ENCODE data around the gene TDG. TPM values are rescaled to one million over a fixed set of nuclear protein-coding genes. Genes with fewer than 3 reads are reported as not detected.
A peak's percentile ranks its signal among the peaks of the same experiment; 100 is the strongest.

Gene TDG
- polyA plus RNA-seq, 3 donors, result 12.6 to 22.4 (median 20.1) TPM

DNA sequence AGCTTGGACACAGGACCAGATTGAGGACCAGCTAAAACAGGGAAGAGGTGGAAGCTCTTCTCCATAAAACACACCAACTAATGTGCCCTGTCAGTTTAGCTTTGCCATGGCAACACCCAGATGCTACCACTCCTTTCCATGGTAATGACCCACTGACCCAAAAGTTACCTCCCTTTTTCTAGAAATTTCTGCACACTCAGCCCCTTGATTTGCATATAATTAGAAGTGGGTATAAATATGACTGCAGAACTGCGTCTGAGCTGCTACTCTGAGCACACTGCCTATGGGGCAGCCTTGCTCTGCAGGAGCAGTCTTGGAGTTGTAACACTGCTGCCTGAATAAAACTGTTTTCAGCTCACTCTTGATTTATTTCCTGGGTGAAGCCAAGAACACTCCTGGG is 3.2 kb upstream of the TDG start:
- no peaks in the 10 kb centered on the region for H3K27me3 ChIP-seq (ENCODE audit: control insufficient read depth in 2 of 2, insufficient read depth in 2 of 2, low read length in 2 of 2)
- H3K9me3 ChIP-seq (replicated peaks in 1 of 2; ENCODE audit: control insufficient read depth in 1 of 2, insufficient read depth in 1 of 2, low read length in 2 of 2), result no peaks in the 10 kb centered on the region
- H3K4me1 ChIP-seq (ENCODE audit: control insufficient read depth in 1 of 2, insufficient read depth in 2 of 2, low read length in 2 of 2), result peaks cover 22 to 28% of the 10 kb centered on the region in 2 donors
- Mint-ChIP-seq H3K4me3 (no peak overlapping the region), H3K27ac (no peak overlapping the region), H3K9me3 (peaks cover 0 to 1% (median 0%) of the 10 kb centered on the region in 7 donors), H3K27me3 (ENCODE audit: low read depth in 3 of 3) (peaks cover 0 to 2% (median 0%) of the 10 kb centered on the region in 3 donors), H3K36me3 (no peaks in the 10 kb centered on the region), H3K4me1 (peaks cover 22% of the 10 kb centered on the region)
- no peak for DNase-seq
- 71% methylated on average over 1 of the region's 1 CpG for WGBS (ENCODE audit: insufficient coverage)
- H3K27ac ChIP-seq (ENCODE audit: low read depth in 1 of 2, low read length in 2 of 2), result no peak overlapping the region
- H3K4me3 ChIP-seq (replicated peaks in 1 of 3; ENCODE audit: low read depth in 2 of 3, low read length in 3 of 3), result no peak overlapping the region
- H3K36me3 ChIP-seq (replicated peaks in 1 of 2; ENCODE audit: control insufficient read depth in 1 of 2, insufficient read depth in 2 of 2, low read length in 2 of 2), result no peaks in the 10 kb centered on the region
- no peak overlapping the region for H3K4me2 ChIP-seq (replicated peaks; ENCODE audit: extremely low read depth, low read length, poor library complexity, severe bottlenecking)
- no peak overlapping the region for H3K9ac ChIP-seq (ENCODE audit: insufficient read depth, low read length, poor library complexity, severe bottlenecking)
- no peak overlapping the region for H2AFZ ChIP-seq (ENCODE audit: insufficient read depth, low read depth, low read length, poor library complexity, severe bottlenecking)
- no peak for TF ChIP-seq CTCF (IDR thresholded peaks at IDR 0.05)
- intact Hi-C loops (cut with micrococcal nuclease), result loop anchor here in 1 of 2 donors (10.0 kb wide), 1 partner anchor 1152 kb away; no protein-coding TSS in a partner anchor
- H4K20me1 ChIP-seq (ENCODE audit: insufficient read depth, low read length), result no peaks in the 10 kb centered on the region
- H3K79me2 ChIP-seq (ENCODE audit: insufficient read depth, low read length), result peaks cover 37% of the 10 kb centered on the region

- Histone ChIP-seq H4K20me1 (ENCODE audit: insufficient read depth, low read length) (peaks cover 16% of the 10 kb centered on the region), H3K79me2 (ENCODE audit: insufficient read depth, low read length) (peaks cover 61% of the 10 kb centered on the region), H3K4me2 (replicated peaks; ENCODE audit: extremely low read depth, low read length, poor library complexity, severe bottlenecking) (peak overlapping the region; percentile 87), H2AFZ (ENCODE audit: insufficient read depth, low read depth, low read length, poor library complexity, severe bottlenecking) (peak overlapping the region; percentile 95), H3K4me3 (replicated peaks in 1 of 3; ENCODE audit: low read depth in 2 of 3, low read length in 3 of 3) (peak overlapping the region; percentile 56 to 95 (median 84)), H3K9ac (ENCODE audit: insufficient read depth, low read length, poor library complexity, severe bottlenecking) (peak overlapping the region; percentile 96), H3K9me3 (replicated peaks in 1 of 2; ENCODE audit: control insufficient read depth in 1 of 2, insufficient read depth in 1 of 2, low read length in 2 of 2) (no peaks in the 10 kb centered on the region), H3K36me3 (replicated peaks in 1 of 2; ENCODE audit: control insufficient read depth in 1 of 2, insufficient read depth in 2 of 2, low read length in 2 of 2) (peaks cover 0 to 16% of the 10 kb centered on the region in 2 donors), H3K27me3 (ENCODE audit: control insufficient read depth in 2 of 2, insufficient read depth in 2 of 2, low read length in 2 of 2) (no peaks in the 10 kb centered on the region), H3K4me1 (ENCODE audit: control insufficient read depth in 1 of 2, insufficient read depth in 2 of 2, low read length in 2 of 2) (peaks cover 20 to 28% of the 10 kb centered on the region in 2 donors), H3K27ac (ENCODE audit: low read depth in 1 of 2, low read length in 2 of 2) (peak overlapping the region in 1 of 2 donors; percentile 92)
- no peak for TF ChIP-seq CTCF (IDR thresholded peaks at IDR 0.05)
- H3K4me1 Mint-ChIP-seq, result peaks cover 31% of the 10 kb centered on the region
- H3K36me3 Mint-ChIP-seq, result peaks cover 9 to 12% of the 10 kb centered on the region in 2 donors
- DNase-seq, result no peak
- peaks cover 0 to 2% (median 0%) of the 10 kb centered on the region in 3 donors for H3K27me3 Mint-ChIP-seq (ENCODE audit: low read depth in 3 of 3)
- peaks cover 0 to 1% (median 0%) of the 10 kb centered on the region in 7 donors for H3K9me3 Mint-ChIP-seq
- H3K4me3 Mint-ChIP-seq, result peak overlapping the region; percentile 93 to 97
- H3K27ac Mint-ChIP-seq, result peak overlapping the region in 6 of 7 donors; percentile 94 to 98 (median 97)
- intact Hi-C loops (cut with micrococcal nuclease), result loop anchor here (1.0 to 10.0 kb wide), 4 partner anchors 8 to 1150 kb away; partner anchors contain the start of gene HSP90B1 (in 1 of the 2)
- no CpG with 5 or more reads among the region's 3 CpGs for WGBS (ENCODE audit: insufficient coverage)
Measured at GRCh38 chr12:103964805-103965204, 867 bp upstream of the TDG start.
